Natural killer cell (primary cell): ENCODE measurements around the gene NFIA. TPM values are rescaled to one million over a fixed set of nuclear protein-coding genes. Genes with fewer than 3 reads are reported as not detected.
A peak's percentile ranks its signal among the peaks of the same experiment; 100 is the strongest.

Source experiments
- ATAC-seq, 3 donors: fragments of 150-1000 bp in 2 of 3; fragments of 200-7000 bp in 1 of 3; cut with Tn5 transposase; 1 replicate in 1 of 3; 2 replicates in 2 of 3; pipeline ENCODE4 v1.10.0; 2021; ENCODE audit warnings: mild to moderate bottlenecking in 2 of 3, moderate library complexity in 2 of 3
- DNase-seq, 2 donors: peaks; one replicate each; pipeline versions ENCODE4 v3.0.0 to v3.0.0-alpha.2; 2013 to 2021; ENCODE audit warnings: mixed read lengths in 1 of 2
- H3K27ac ChIP-seq: one replicate; pipeline ENCODE4 v1.5.1; 2013; ENCODE audit warnings: mild to moderate bottlenecking, low read length
- H3K27me3 ChIP-seq: one replicate; pipeline ENCODE4 v1.6.1; 2013; ENCODE audit warnings: low read length; ENCODE audit not compliant: control insufficient read depth, insufficient read depth
- H3K36me3 ChIP-seq: one replicate; pipeline ENCODE4 v1.6.1; 2013; ENCODE audit warnings: low read length; ENCODE audit not compliant: control insufficient read depth, insufficient read depth
- H3K4me1 ChIP-seq: one replicate; pipeline ENCODE4 v1.6.1; 2013; ENCODE audit warnings: low read length; ENCODE audit not compliant: control insufficient read depth, insufficient read depth
- H3K4me3 ChIP-seq: one replicate; pipeline ENCODE4 v1.5.1; 2013; ENCODE audit warnings: low read length
- H3K9me3 ChIP-seq: one replicate; pipeline ENCODE4 v1.6.1; 2013; ENCODE audit warnings: low read length; ENCODE audit not compliant: control insufficient read depth, insufficient read depth
- H3K27ac Mint-ChIP-seq, 2 donors: one replicate each; pipeline ENCODE4 v1.8.0; 2022; ENCODE audit warnings: mild to moderate bottlenecking in 2 of 2, mixed read lengths in 2 of 2, moderate library complexity in 1 of 2
- H3K27me3 Mint-ChIP-seq, 2 donors: one replicate each; pipeline ENCODE4 v1.8.0; 2022; ENCODE audit warnings: low read depth in 2 of 2, mixed read lengths in 2 of 2
- H3K36me3 Mint-ChIP-seq: one replicate; pipeline ENCODE4 v1.8.0; 2022; ENCODE audit warnings: mixed read lengths
- H3K4me1 Mint-ChIP-seq, 2 donors: one replicate each; pipeline ENCODE4 v1.8.0; 2022; ENCODE audit warnings: mixed read lengths in 2 of 2
- H3K4me3 Mint-ChIP-seq: one replicate; pipeline ENCODE4 v1.8.0; 2022; ENCODE audit warnings: mild to moderate bottlenecking, moderate library complexity, mixed read lengths
- H3K9me3 Mint-ChIP-seq, 2 donors: one replicate each; pipeline ENCODE4 v1.8.0; 2022; ENCODE audit warnings: mixed read lengths in 2 of 2
- WGBS: methylation state at CpG from one replicate; pipeline ENCODE4 v1.1.7; 2013; ENCODE audit warnings: missing lambda C conversion rate; ENCODE audit not compliant: insufficient coverage; 5-methylcytosine and 5-hydroxymethylcytosine counted together
- intact Hi-C: fragments of 100-400 bp; cut with micrococcal nuclease; formaldehyde crosslinking; loops from one replicate; pipeline ENCODE4 v1.14.2; 2022
- total RNA-seq, 4 donors: library from RNA; stranded (reverse); fragments of 120-200 nt in 1 of 4; gene quantifications; one replicate each; pipeline versions ENCODE4 v1.2.3 to v1.2.4, GENCODE V29; 2013 to 2022
- TF ChIP-seq, protein P1 (sequence below): fragments of 200-600 bp; IDR thresholded peaks from one replicate; pipeline ENCODE4 v1.8.0; 2022; ENCODE audit warnings: antibody characterized with exemption

The NFIA gene
- total RNA-seq, 3 donors from 2014 or later (not counting 1 experiment from before 2014, with no cell fraction given) = 3.5 to 6.5 (median 3.6) TPM

DNA sequence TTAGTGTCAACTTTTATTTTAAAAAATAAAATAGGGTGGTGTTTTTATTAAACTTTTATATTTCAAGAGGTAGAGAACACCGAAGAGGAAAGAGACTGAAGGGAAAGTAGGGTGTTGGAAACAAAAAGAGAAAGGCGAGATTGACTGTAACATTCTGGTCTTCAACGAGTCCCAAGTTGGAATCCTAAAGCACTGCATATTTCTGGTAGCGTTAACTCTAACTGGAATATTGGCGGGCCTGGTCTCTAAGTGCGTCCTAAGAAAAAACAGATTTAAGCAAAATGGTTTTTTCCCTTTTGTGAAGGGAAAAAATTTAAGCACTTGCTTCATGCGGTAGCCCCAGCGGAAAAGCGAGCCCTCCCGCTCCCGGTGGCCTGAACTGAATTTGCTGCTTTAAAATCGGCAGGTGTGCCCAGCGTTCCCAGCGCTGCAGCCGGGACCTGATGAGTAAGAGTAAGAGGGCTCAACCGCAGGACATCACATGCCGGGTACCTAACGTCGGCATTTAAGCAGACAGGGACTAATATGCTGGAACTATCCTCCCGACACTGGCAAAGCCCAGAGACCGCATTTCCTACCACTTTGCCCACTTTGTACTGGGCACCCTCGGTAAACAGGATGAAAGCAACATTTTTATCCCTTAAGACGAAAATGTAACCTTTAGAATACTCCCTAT, 30.5 kb upstream of the NFIA start:
- Mint-ChIP-seq H3K27ac (no peak overlapping the region), H3K4me1 (peaks cover 24 to 27% of the 10 kb centered on the region in 2 donors), H3K27me3 (peaks cover 56 to 64% of the 10 kb centered on the region in 2 donors), H3K4me3 (peak overlapping the region; percentile 77), H3K36me3 (no peaks in the 10 kb centered on the region), H3K9me3 (no peaks in the 10 kb centered on the region)
- peaks cover 41% of the 10 kb centered on the region for H3K27me3 ChIP-seq
- no peak overlapping the region for H3K4me3 ChIP-seq
- no peaks in the 10 kb centered on the region for H3K9me3 ChIP-seq
- DNase-seq (peak in 1 of 2 donors; percentile 23), ATAC-seq (no peak)
- TF ChIP-seq, protein P1, sequence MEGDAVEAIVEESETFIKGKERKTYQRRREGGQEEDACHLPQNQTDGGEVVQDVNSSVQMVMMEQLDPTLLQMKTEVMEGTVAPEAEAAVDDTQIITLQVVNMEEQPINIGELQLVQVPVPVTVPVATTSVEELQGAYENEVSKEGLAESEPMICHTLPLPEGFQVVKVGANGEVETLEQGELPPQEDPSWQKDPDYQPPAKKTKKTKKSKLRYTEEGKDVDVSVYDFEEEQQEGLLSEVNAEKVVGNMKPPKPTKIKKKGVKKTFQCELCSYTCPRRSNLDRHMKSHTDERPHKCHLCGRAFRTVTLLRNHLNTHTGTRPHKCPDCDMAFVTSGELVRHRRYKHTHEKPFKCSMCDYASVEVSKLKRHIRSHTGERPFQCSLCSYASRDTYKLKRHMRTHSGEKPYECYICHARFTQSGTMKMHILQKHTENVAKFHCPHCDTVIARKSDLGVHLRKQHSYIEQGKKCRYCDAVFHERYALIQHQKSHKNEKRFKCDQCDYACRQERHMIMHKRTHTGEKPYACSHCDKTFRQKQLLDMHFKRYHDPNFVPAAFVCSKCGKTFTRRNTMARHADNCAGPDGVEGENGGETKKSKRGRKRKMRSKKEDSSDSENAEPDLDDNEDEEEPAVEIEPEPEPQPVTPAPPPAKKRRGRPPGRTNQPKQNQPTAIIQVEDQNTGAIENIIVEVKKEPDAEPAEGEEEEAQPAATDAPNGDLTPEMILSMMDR = no peak
- H3K4me1 ChIP-seq = peaks cover 35% of the 10 kb centered on the region
- no peak overlapping the region for H3K27ac ChIP-seq
- 71% methylated on average over 23 of the region's 23 CpGs for WGBS
- intact Hi-C loops = loop anchor here (2.0 to 10.0 kb wide), 8 partner anchors 25 to 801 kb away; no protein-coding TSS in a partner anchor
- no peaks in the 10 kb centered on the region for H3K36me3 ChIP-seq

DNA sequence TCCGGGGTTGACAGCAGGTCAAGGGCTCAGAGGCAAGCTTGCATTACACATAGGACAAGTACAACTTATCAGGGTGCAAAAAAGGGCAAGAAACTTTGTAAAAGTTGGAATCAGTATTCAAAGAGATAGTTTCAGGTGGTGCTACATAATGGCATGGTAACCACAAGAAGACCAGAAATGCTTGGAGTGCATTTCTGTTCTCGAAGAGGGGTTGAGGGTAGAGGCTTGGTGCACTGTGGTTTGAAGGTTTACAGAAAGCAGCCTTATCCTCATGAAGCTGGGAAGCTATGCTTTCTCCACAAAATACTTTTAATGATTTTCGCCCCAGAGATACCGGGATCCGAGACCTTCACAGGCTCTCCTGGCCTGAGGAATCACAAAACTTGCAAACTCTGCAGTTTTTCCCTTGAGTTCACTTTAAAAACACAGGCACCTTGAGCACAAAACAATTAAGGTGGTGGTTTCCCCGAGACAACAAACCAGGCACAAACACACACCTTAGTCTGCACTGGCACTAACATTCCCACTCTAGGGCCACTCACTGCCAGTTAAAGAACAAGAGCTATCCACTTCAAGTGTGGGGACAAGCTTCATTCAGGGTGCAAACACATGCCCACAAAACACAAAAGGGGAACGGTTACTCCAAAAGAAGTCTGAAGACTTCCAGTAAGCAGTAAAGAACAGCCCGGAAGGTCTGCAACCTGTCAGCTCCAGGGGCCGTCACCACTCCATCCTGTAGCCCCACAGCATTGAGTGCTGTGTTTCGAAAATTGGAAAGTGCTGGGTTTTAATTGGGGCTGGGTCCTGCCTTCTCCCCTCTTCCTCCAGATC, 29.8 kb upstream of the NFIA start:
- Histone ChIP-seq H3K4me3 (no peak overlapping the region), H3K27ac (no peak overlapping the region), H3K4me1 (peaks cover 43% of the 10 kb centered on the region), H3K36me3 (no peaks in the 10 kb centered on the region), H3K9me3 (no peaks in the 10 kb centered on the region), H3K27me3 (peaks cover 41% of the 10 kb centered on the region)
- WGBS = 45% methylated on average over 10 of the region's 10 CpGs
- Mint-ChIP-seq H3K27ac (no peak overlapping the region), H3K9me3 (no peaks in the 10 kb centered on the region), H3K27me3 (peaks cover 54 to 62% of the 10 kb centered on the region in 2 donors), H3K36me3 (no peaks in the 10 kb centered on the region), H3K4me1 (peaks cover 28 to 31% of the 10 kb centered on the region in 2 donors), H3K4me3 (peak overlapping the region; percentile 89)
- intact Hi-C loops = loop anchor here (2.0 to 10.0 kb wide), 6 partner anchors 24 to 590 kb away; no protein-coding TSS in a partner anchor
- DNase-seq = peak in 1 of 2 donors; percentile 34
- ATAC-seq = no peak
- TF ChIP-seq, protein P1 = no peak

DNA sequence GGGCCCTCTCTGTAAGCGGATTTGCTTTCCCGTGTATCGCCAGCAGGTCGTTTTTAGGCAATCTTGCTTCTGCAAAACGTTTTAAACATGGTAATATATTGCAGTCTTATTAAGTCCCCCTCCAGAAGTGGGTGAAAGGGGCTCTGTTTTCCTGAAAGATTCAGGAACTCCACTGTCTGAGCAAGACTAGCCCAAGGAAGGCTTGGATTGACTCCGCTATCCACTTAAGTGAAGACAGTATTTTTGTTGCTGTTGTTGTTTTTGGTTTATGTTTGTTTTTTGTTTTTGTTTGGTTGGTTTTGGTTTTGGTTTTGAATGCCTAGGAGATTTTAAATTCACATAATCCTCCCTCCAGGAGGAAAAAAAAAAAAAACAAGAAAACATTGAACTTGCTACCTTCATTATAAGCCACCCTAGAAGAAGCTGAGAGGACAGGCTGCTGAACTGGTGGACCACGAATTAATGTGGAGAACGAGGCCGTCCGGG, 29.1 kb upstream of the NFIA start:
- no peak overlapping the region for H3K4me3 ChIP-seq
- no peaks in the 10 kb centered on the region for H3K9me3 Mint-ChIP-seq
- TF ChIP-seq, protein P1 = no peak
- H3K27me3 ChIP-seq = peaks cover 43% of the 10 kb centered on the region
- H3K36me3 ChIP-seq = no peaks in the 10 kb centered on the region
- H3K27ac ChIP-seq = no peak overlapping the region
- intact Hi-C loops = loop anchor here (2.0 to 10.0 kb wide), 6 partner anchors 24 to 589 kb away; no protein-coding TSS in a partner anchor
- H3K9me3 ChIP-seq = no peaks in the 10 kb centered on the region
- H3K4me1 Mint-ChIP-seq = peaks cover 28 to 31% of the 10 kb centered on the region in 2 donors
- DNase-seq (no peak), ATAC-seq (no peak)
- peaks cover 45% of the 10 kb centered on the region for H3K4me1 ChIP-seq
- H3K27me3 Mint-ChIP-seq = peaks cover 58 to 68% of the 10 kb centered on the region in 2 donors
- H3K4me3 Mint-ChIP-seq = peak overlapping the region; percentile 89
- WGBS = 22% methylated on average over 9 of the region's 10 CpGs
- H3K36me3 Mint-ChIP-seq = no peaks in the 10 kb centered on the region
- H3K27ac Mint-ChIP-seq = peak overlapping the region in 1 of 2 donors; percentile 57
